Activated naive CD4-positive, alpha-beta T cell treated with anti-CD3 and anti-CD28 coated beads for 36 hours (primary cell): Measurements from ENCODE around the gene ATXN7L3. TPM values are rescaled to one million over a fixed set of nuclear protein-coding genes. Genes with fewer than 3 reads are reported as not detected.

ENCODE experiments used
- CTCF ChIA-PET: fragments of 350-600 bp; sonication (Branson Sonifier 250); formaldehyde crosslinking; loops from one replicate; lab custom pipeline; 2021; ENCODE audit warnings: antibody characterized with exemption; lab: Charles Lee
- DNase-seq: peaks from one replicate; pipeline ENCODE4 v3.0.0-alpha.2; 2020
- H3K27ac Mint-ChIP-seq: one replicate; pipeline ENCODE4 v1.8.0; 2021; ENCODE audit warnings: mild to moderate bottlenecking, mixed read lengths
- H3K27me3 Mint-ChIP-seq: one replicate; pipeline ENCODE4 v1.8.0; 2021; ENCODE audit warnings: low read depth, mixed read lengths
- H3K36me3 Mint-ChIP-seq: one replicate; pipeline ENCODE4 v1.8.0; 2021; ENCODE audit warnings: low read depth, mixed read lengths
- H3K4me1 Mint-ChIP-seq: one replicate; pipeline ENCODE4 v1.8.0; 2021; ENCODE audit warnings: low read depth, mixed read lengths
- H3K4me3 Mint-ChIP-seq: one replicate; pipeline ENCODE4 v1.8.0; 2021; ENCODE audit warnings: mild to moderate bottlenecking, moderate library complexity, mixed read lengths
- H3K9me3 Mint-ChIP-seq: one replicate; pipeline ENCODE4 v1.8.0; 2021; ENCODE audit warnings: mixed read lengths
- intact Hi-C: fragments of 100-400 bp; cut with micrococcal nuclease; formaldehyde crosslinking; loops from one replicate; pipeline ENCODE4 v1.15.1; 2023
- total RNA-seq, 2 experiments: library from RNA; stranded (reverse); gene quantifications; one replicate each; pipeline ENCODE4 v1.2.3, GENCODE V29; 2021

Gene ATXN7L3
- total RNA-seq, 2 experiments from 2014 or later: 53.3 to 53.9 TPM

GRCh38 chr17:44183024-44183423 is 16.7 kb downstream of the ATXN7L3 start:
- no peak for DNase-seq
- Mint-ChIP-seq H3K4me3 (no peak overlapping the region), H3K36me3 (peaks cover 13% of the 10 kb centered on the region), H3K4me1 (peaks cover 35% of the 10 kb centered on the region), H3K27me3 (no peaks in the 10 kb centered on the region), H3K27ac (peak overlapping the region; percentile 16), H3K9me3 (no peaks in the 10 kb centered on the region)
- CTCF ChIA-PET: interaction anchor here (0.5 to 0.6 kb wide), 2 partner anchors 14 to 481 kb away, joined by 3 to 4 read pairs; no protein-coding TSS in a partner anchor
- intact Hi-C loops: no loop called here

GRCh38 chr17:44178133-44178532 is 21.6 kb downstream of the ATXN7L3 start:
- peaks cover 13% of the 10 kb centered on the region for H3K36me3 Mint-ChIP-seq
- H3K27ac Mint-ChIP-seq: no peak overlapping the region
- intact Hi-C loops: no loop called here
- CTCF ChIA-PET: no interaction called here
- no peak overlapping the region for H3K4me3 Mint-ChIP-seq
- H3K9me3 Mint-ChIP-seq: no peaks in the 10 kb centered on the region
- no peaks in the 10 kb centered on the region for H3K27me3 Mint-ChIP-seq
- peaks cover 8% of the 10 kb centered on the region for H3K4me1 Mint-ChIP-seq
- no peak for DNase-seq

GRCh38 chr17:44177640-44178039 is 22.0 kb downstream of the ATXN7L3 start:
- intact Hi-C loops: no loop called here
- Mint-ChIP-seq H3K27me3 (no peaks in the 10 kb centered on the region), H3K27ac (no peak overlapping the region), H3K4me1 (peaks cover 7% of the 10 kb centered on the region), H3K36me3 (peaks cover 13% of the 10 kb centered on the region), H3K9me3 (no peaks in the 10 kb centered on the region), H3K4me3 (no peak overlapping the region)
- no peak for DNase-seq
- CTCF ChIA-PET: no interaction called here

GRCh38 chr17:44176671-44177501 is 22.8 kb downstream of the ATXN7L3 start:
- Mint-ChIP-seq H3K4me1 (peaks cover 3% of the 10 kb centered on the region), H3K9me3 (no peaks in the 10 kb centered on the region), H3K27ac (no peak overlapping the region), H3K27me3 (no peaks in the 10 kb centered on the region), H3K4me3 (no peak overlapping the region), H3K36me3 (peaks cover 11% of the 10 kb centered on the region)
- no peak for DNase-seq
- CTCF ChIA-PET: no interaction called here
- intact Hi-C loops: no loop called here

GRCh38 chr17:44176257-44176656 is 23.4 kb downstream of the ATXN7L3 start:
- no peaks in the 10 kb centered on the region for H3K9me3 Mint-ChIP-seq
- no peak overlapping the region for H3K4me3 Mint-ChIP-seq
- no peak overlapping the region for H3K27ac Mint-ChIP-seq
- intact Hi-C loops: no loop called here
- H3K4me1 Mint-ChIP-seq: peaks cover 2% of the 10 kb centered on the region
- CTCF ChIA-PET: no interaction called here
- H3K27me3 Mint-ChIP-seq: no peaks in the 10 kb centered on the region
- no peak for DNase-seq
- H3K36me3 Mint-ChIP-seq: peaks cover 7% of the 10 kb centered on the region

- H3K4me1 Mint-ChIP-seq: peaks cover 2% of the 10 kb centered on the region
- H3K27ac Mint-ChIP-seq: no peak overlapping the region
- H3K36me3 Mint-ChIP-seq: peaks cover 7% of the 10 kb centered on the region
- H3K9me3 Mint-ChIP-seq: no peaks in the 10 kb centered on the region
- H3K4me3 Mint-ChIP-seq: no peak overlapping the region
- CTCF ChIA-PET: interaction anchor here (0.7 kb wide), 2 partner anchors 102 to 334 kb away, joined by 3 read pairs; no protein-coding TSS in a partner anchor
- intact Hi-C loops: no loop called here
- no peak for DNase-seq
- no peaks in the 10 kb centered on the region for H3K27me3 Mint-ChIP-seq
Measured at GRCh38 chr17:44174427-44174826, 25.3 kb downstream of the ATXN7L3 start.

- Mint-ChIP-seq H3K27ac (no peak overlapping the region), H3K4me3 (no peak overlapping the region)
Measured at GRCh38 chr17:44171931-44172455, 27.7 kb downstream of the ATXN7L3 start.

GRCh38 chr17:44170499-44171201 is 29.0 kb downstream of the ATXN7L3 start, which contains the start of gene ASB16:
ASB16 (plus strand) TSS chr17:44170704; CDS start chr17:44170790, 86 bp downstream.
- intact Hi-C loops: no loop called here
- no peak within 1 kb of the TSS for H3K27ac Mint-ChIP-seq
- H3K36me3 Mint-ChIP-seq: no peaks in the 10 kb centered on the region
- CTCF ChIA-PET: interaction anchor here (1.7 kb wide), 1 partner anchor 39 kb away, joined by 4 read pairs; no protein-coding TSS in a partner anchor
- no peaks in the 10 kb centered on the region for H3K9me3 Mint-ChIP-seq
- peaks cover 6% of the 10 kb centered on the region for H3K4me1 Mint-ChIP-seq
- DNase-seq: no peak
- no peak within 1 kb of the TSS for H3K4me3 Mint-ChIP-seq
- no peaks in the 10 kb centered on the region for H3K27me3 Mint-ChIP-seq

More at GRCh38 chr17:44171931-44172455, 27.7 kb downstream of the ATXN7L3 start:
- intact Hi-C loops: no loop called here
- CTCF ChIA-PET: interaction anchor here (1.0 to 1.7 kb wide), 3 partner anchors 38 to 228 kb away, joined by 3 to 4 read pairs (median 3); no protein-coding TSS in a partner anchor
- Mint-ChIP-seq H3K36me3 (no peaks in the 10 kb centered on the region), H3K9me3 (no peaks in the 10 kb centered on the region), H3K27me3 (no peaks in the 10 kb centered on the region), H3K4me1 (peaks cover 6% of the 10 kb centered on the region)
- DNase-seq: no peak

GRCh38 chr17:44170135-44170498 is 29.6 kb downstream of the ATXN7L3 start:
- H3K36me3 Mint-ChIP-seq: no peaks in the 10 kb centered on the region
- H3K4me1 Mint-ChIP-seq: peaks cover 6% of the 10 kb centered on the region

GRCh38 chr17:44167181-44167861 is 32.4 kb downstream of the ATXN7L3 start:
- no peak for DNase-seq
- intact Hi-C loops: no loop called here
- Mint-ChIP-seq H3K27ac (no peak overlapping the region), H3K4me1 (peaks cover 6% of the 10 kb centered on the region), H3K36me3 (peaks cover under 1% of the 10 kb centered on the region), H3K27me3 (no peaks in the 10 kb centered on the region), H3K9me3 (no peaks in the 10 kb centered on the region), H3K4me3 (no peak overlapping the region)
- CTCF ChIA-PET: interaction anchor here (0.7 to 3.4 kb wide), 10 partner anchors 9 to 289 kb away, joined by 3 to 16 read pairs (median 5); partner anchors contain the start of gene TMUB2

More at GRCh38 chr17:44170135-44170498, 29.6 kb downstream of the ATXN7L3 start:
- H3K9me3 Mint-ChIP-seq: no peaks in the 10 kb centered on the region
- no peak for DNase-seq
- intact Hi-C loops: no loop called here
- CTCF ChIA-PET: interaction anchor here (0.9 to 3.4 kb wide), 2 partner anchors 19 to 292 kb away, joined by 6 to 16 read pairs; no protein-coding TSS in a partner anchor
- H3K4me3 Mint-ChIP-seq: no peak overlapping the region
- no peak overlapping the region for H3K27ac Mint-ChIP-seq
- H3K27me3 Mint-ChIP-seq: no peaks in the 10 kb centered on the region

GRCh38 chr17:44164476-44164875 is 35.2 kb downstream of the ATXN7L3 start:
- CTCF ChIA-PET: no interaction called here
- Mint-ChIP-seq H3K9me3 (no peaks in the 10 kb centered on the region), H3K4me3 (no peak overlapping the region), H3K36me3 (peaks cover 8% of the 10 kb centered on the region), H3K27ac (no peak overlapping the region), H3K4me1 (peaks cover 6% of the 10 kb centered on the region), H3K27me3 (no peaks in the 10 kb centered on the region)
- DNase-seq: no peak
- intact Hi-C loops: no loop called here
